ENCODE data around the gene LONRF2.
A peak's percentile ranks its signal among the peaks of the same experiment; 100 is the strongest.

Gene LONRF2

GRCh38 chr2:100264121-100264520, 58.2 kb downstream of the LONRF2 start:
- no peak for TF ChIP-seq CTCF (IDR thresholded peaks at IDR 0.05)

- TF ChIP-seq CTCF (IDR thresholded peaks at IDR 0.05) = peak; percentile 84
These were observed 59.6 kb downstream of the LONRF2 start for GRCh38 chr2:100262555-100263320.

- no peak for TF ChIP-seq CTCF (IDR thresholded peaks at IDR 0.05)
These were observed 60.3 kb downstream of the LONRF2 start for GRCh38 chr2:100262046-100262445.

- TF ChIP-seq CTCF (IDR thresholded peaks at IDR 0.05) = peak; percentile 74
These were observed 61.3 kb downstream of the LONRF2 start for GRCh38 chr2:100260712-100261620.

GRCh38 chr2:100259106-100259505, 63.2 kb downstream of the LONRF2 start:
- TF ChIP-seq CTCF (IDR thresholded peaks at IDR 0.05) = no peak

- TF ChIP-seq CTCF (IDR thresholded peaks at IDR 0.05) = no peak
These were observed 64.4 kb downstream of the LONRF2 start for GRCh38 chr2:100257939-100258338.

GRCh38 chr2:100256849-100257248, 65.5 kb downstream of the LONRF2 start:
- no peak for TF ChIP-seq CTCF (IDR thresholded peaks at IDR 0.05)
